NCI-H2227 treated with DMSO at 0.1 percent for 48 hours (cell line): ENCODE measurements around the gene ULK2.
"Not testable (repeated sequence)": the region's sequence is repeated elsewhere in the genome, so short reads cannot be mapped to it uniquely, and the experiment has no call there.

Experiments used
- DNase-seq: peaks from one replicate; lab custom pipeline; 2025; lab: John Stamatoyannopoulos, UW

ULK2 gene

GRCh38 chr17:19766421-19767270, 101.1 kb downstream of the ULK2 start:
- peak; percentile 46 for DNase-seq

GRCh38 chr17:19766016-19766415, 101.7 kb downstream of the ULK2 start:
- no peak for DNase-seq

- not testable (repeated sequence) for DNase-seq
These were observed 103.7 kb downstream of the ULK2 start for GRCh38 chr17:19763991-19764390.

GRCh38 chr17:19763416-19763815, 104.3 kb downstream of the ULK2 start:
- no peak for DNase-seq

- no peak for DNase-seq
These were observed 105.2 kb downstream of the ULK2 start for GRCh38 chr17:19762515-19762961.

GRCh38 chr17:19760746-19761145, 107.0 kb downstream of the ULK2 start:
- no peak for DNase-seq

- DNase-seq = no peak
These were observed 107.9 kb downstream of the ULK2 start for GRCh38 chr17:19759568-19760549.

GRCh38 chr17:19757536-19758180, 110.1 kb downstream of the ULK2 start:
- no peak for DNase-seq

GRCh38 chr17:19756546-19756945, 111.2 kb downstream of the ULK2 start:
- no peak for DNase-seq

GRCh38 chr17:19755821-19756510, 111.8 kb downstream of the ULK2 start:
- DNase-seq = no peak

- no peak for DNase-seq
These were observed 112.3 kb downstream of the ULK2 start for GRCh38 chr17:19755392-19755791.

- no peak for DNase-seq
These were observed 113.9 kb downstream of the ULK2 start for GRCh38 chr17:19753661-19754463.

GRCh38 chr17:19753051-19753509, 114.7 kb downstream of the ULK2 start:
- DNase-seq = no peak

GRCh38 chr17:19752216-19753050, 115.3 kb downstream of the ULK2 start:
- DNase-seq = no peak

- no peak for DNase-seq
These were observed 116.9 kb downstream of the ULK2 start for GRCh38 chr17:19750835-19751234.

- DNase-seq = no peak
These were observed 117.6 kb downstream of the ULK2 start for GRCh38 chr17:19750020-19750572.

GRCh38 chr17:19748807-19749193, 118.9 kb downstream of the ULK2 start:
- no peak for DNase-seq

- DNase-seq = no peak
These were observed 119.6 kb downstream of the ULK2 start, which contains the start of gene ALDH3A1 for GRCh38 chr17:19747829-19748806. Gene ALDH3A1, minus strand, starts transcription at chr17:19748298. Its CDS starts 3,169 bp downstream, at chr17:19745129.
